Suprapubic skin (tissue), 3 donors: Measurements from ENCODE around the gene TRMT61A.

ENCODE experiments used
- EP300 ChIP-seq: sonication (generic); formaldehyde crosslinking; IDR thresholded peaks from one replicate; pipeline ENCODE4 v1.6.1; 2017; ENCODE audit warnings: antibody characterized with exemption
- POLR2A ChIP-seq, 2 donors: fragments of 450-650 bp; IDR thresholded peaks; one replicate each; pipeline ENCODE4 v1.6.1; 2017; ENCODE audit warnings: antibody characterized with exemption in 2 of 2, mild to moderate bottlenecking in 2 of 2, moderate library complexity in 2 of 2
- TF ChIP-seq, protein P1 (sequence below), 2 donors: fragments of 200-600 bp in 1 of 2; fragments of 450-650 bp in 1 of 2; sonication (generic) in 1 of 2; IDR thresholded peaks; one replicate each; pipeline ENCODE4 v1.5.1; 2016 to 2019; ENCODE audit warnings: antibody characterized with exemption in 2 of 2, mild to moderate bottlenecking in 1 of 2, moderate library complexity in 1 of 2

DNA sequence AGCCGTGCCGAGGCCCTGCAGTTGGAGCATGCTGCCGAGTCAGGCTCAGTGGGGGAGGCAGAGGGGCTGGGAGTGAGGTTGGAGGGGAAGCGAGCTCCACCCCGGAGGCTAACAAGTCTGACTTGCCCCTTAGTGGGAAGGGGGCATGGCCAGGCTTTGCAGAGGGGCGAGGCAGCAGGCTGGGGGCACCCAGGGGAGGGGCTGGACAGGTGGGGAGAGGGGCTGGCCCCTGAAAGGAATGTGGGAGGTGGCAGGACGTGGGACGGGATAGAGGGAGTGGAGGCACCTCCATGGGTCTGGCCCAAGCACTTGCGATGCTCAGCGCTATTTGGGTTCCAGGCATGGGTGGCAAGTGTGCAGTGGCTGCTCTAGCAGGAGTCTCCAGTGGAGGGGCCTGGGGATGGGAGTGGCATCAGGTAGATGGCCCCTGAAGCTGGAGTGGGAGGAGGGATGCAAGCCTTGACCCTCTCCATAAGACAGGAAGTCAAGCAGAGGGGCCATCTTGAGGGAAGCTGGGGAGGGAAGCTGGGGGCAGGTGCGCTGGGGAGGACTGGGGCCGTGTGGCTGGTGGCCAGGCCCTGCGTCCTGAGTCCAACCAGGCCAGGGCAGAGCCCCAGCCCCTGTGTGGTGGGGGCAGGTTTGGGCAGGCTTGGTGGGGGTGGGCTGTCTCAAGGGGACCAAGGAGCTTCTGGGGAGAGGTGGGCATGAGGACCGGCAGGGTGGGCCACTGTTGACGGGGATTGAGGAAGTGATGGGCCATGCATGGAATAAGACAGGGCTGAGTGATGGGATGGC is 2.6 kb downstream of the TRMT61A start:
- TF ChIP-seq, protein P1, sequence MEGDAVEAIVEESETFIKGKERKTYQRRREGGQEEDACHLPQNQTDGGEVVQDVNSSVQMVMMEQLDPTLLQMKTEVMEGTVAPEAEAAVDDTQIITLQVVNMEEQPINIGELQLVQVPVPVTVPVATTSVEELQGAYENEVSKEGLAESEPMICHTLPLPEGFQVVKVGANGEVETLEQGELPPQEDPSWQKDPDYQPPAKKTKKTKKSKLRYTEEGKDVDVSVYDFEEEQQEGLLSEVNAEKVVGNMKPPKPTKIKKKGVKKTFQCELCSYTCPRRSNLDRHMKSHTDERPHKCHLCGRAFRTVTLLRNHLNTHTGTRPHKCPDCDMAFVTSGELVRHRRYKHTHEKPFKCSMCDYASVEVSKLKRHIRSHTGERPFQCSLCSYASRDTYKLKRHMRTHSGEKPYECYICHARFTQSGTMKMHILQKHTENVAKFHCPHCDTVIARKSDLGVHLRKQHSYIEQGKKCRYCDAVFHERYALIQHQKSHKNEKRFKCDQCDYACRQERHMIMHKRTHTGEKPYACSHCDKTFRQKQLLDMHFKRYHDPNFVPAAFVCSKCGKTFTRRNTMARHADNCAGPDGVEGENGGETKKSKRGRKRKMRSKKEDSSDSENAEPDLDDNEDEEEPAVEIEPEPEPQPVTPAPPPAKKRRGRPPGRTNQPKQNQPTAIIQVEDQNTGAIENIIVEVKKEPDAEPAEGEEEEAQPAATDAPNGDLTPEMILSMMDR (IDR thresholded peaks at IDR 0.05), result no peak
- TF ChIP-seq POLR2A (IDR thresholded peaks at IDR 0.05), result no peak
- no peak for TF ChIP-seq EP300
